Lung (tissue), 12 donors: ENCODE measurements around the gene GRPEL1. TPM values are rescaled to one million over a fixed set of nuclear protein-coding genes. Genes with fewer than 3 reads are reported as not detected.

Source experiments
- ATAC-seq: fragments of 200-7000 bp; cut with Tn5 transposase; one replicate; pipeline ENCODE4 v1.9.1; 2020; ENCODE audit warnings: moderate number of reproducible peaks; ENCODE audit not compliant: insufficient read depth, low FRiP score
- DNase-seq, 3 donors: peaks; one replicate each; pipeline ENCODE4 v3.0.0-alpha.2; 2013 to 2017
- H3K27ac ChIP-seq, 2 donors: one replicate each; pipeline ENCODE4 v1.5.1; 2013; ENCODE audit warnings: mild to moderate bottlenecking in 2 of 2, moderate library complexity in 2 of 2, control low read depth in 1 of 2, inconsistent platforms in 1 of 2, low read depth in 1 of 2, low read length in 1 of 2
- H3K27me3 ChIP-seq, 3 donors: one replicate each; pipeline ENCODE4 v1.5.1; 2013; ENCODE audit warnings: low read length in 2 of 3; ENCODE audit not compliant: control insufficient read depth in 3 of 3, insufficient read depth in 3 of 3
- H3K36me3 ChIP-seq, 4 donors: one replicate each; pipeline ENCODE4 v1.5.1; 2013; ENCODE audit warnings: low read length in 4 of 4, mild to moderate bottlenecking in 1 of 4, moderate library complexity in 1 of 4; ENCODE audit not compliant: control insufficient read depth in 4 of 4, insufficient read depth in 4 of 4
- H3K4me1 ChIP-seq, 5 donors: one replicate each; pipeline ENCODE4 v1.5.1; 2013; ENCODE audit warnings: low read length in 5 of 5, mild to moderate bottlenecking in 2 of 5, moderate library complexity in 1 of 5; ENCODE audit not compliant: control insufficient read depth in 5 of 5, insufficient read depth in 5 of 5
- H3K4me3 ChIP-seq: one replicate; pipeline ENCODE4 v1.5.1; 2013; ENCODE audit warnings: mild to moderate bottlenecking, control low read depth, moderate library complexity
- H3K9ac ChIP-seq, 2 donors: one replicate each; pipeline ENCODE4 v1.5.1; 2013; ENCODE audit warnings: low read length in 2 of 2, control low read depth in 1 of 2; ENCODE audit not compliant: insufficient read depth in 1 of 2
- H3K9me3 ChIP-seq, 4 donors: one replicate each; pipeline ENCODE4 v1.5.1; 2013; ENCODE audit warnings: low read length in 3 of 4, mild to moderate bottlenecking in 1 of 4, moderate library complexity in 1 of 4; ENCODE audit not compliant: control insufficient read depth in 4 of 4, insufficient read depth in 3 of 4
- CTCF ChIP-seq: IDR thresholded peaks from 2 replicates; pipeline ENCODE4 v1.5.1; 2012; ENCODE audit warnings: mild to moderate bottlenecking; ENCODE audit errors: control extremely low read depth, extremely low read depth
- WGBS, 2 donors: extraction: QIAGEN DNeasy Blood & Tissue Kit; methylation state at CpG; one replicate each; pipeline ENCODE4 v1.1.7; 2013; 5-methylcytosine and 5-hydroxymethylcytosine counted together
- polyA plus RNA-seq, 2 donors: library from polyadenylated mRNA; stranded (reverse); fragments of 200-250 nt; gene quantifications; one replicate each; pipeline ENCODE4 v1.2.1, GENCODE V29; 2013
- total RNA-seq, 2 donors: library from RNA; depleted of rRNA in 1 of 2; stranded (reverse); fragments of >200 nt in 1 of 2; gene quantifications; one replicate each; pipeline ENCODE4 v1.2.1, GENCODE V29; 2014 to 2021
- donor health status: control.
- donor health status: control.
- donor health status: Bipolar disorder and iron deficiency.
- donor health status: healthy.
- donor health status: DM: yes; HTN: yes; CAD: no.

GRPEL1 gene
- total and polyA plus RNA-seq, 4 donors = 13.9 to 39.1 (median 29.3) TPM

GRCh38 chr4:7112656-7113055, 44.8 kb upstream of the GRPEL1 start:
- TF ChIP-seq CTCF = no peak
- no peak overlapping the region for H3K27ac ChIP-seq
- H3K9me3 ChIP-seq = peaks cover 0 to 3% (median 0%) of the 10 kb centered on the region in 4 donors
- DNase-seq = no peak
- no peaks in the 10 kb centered on the region for H3K4me1 ChIP-seq
- no peak for ATAC-seq
- H3K4me3 ChIP-seq = no peak overlapping the region
- H3K27me3 ChIP-seq = no peaks in the 10 kb centered on the region
- H3K9ac ChIP-seq = no peak overlapping the region
- WGBS, 2 donors = 89 to 92% methylated on average over 9 of the region's 9 CpGs
- no peaks in the 10 kb centered on the region for H3K36me3 ChIP-seq

GRCh38 chr4:7111441-7111840, 43.6 kb upstream of the GRPEL1 start:
- DNase-seq (no peak), ATAC-seq (no peak)
- WGBS, 2 donors = 93 to 94% methylated on average over 8 of the region's 8 CpGs

GRCh38 chr4:7110546-7110945, 42.7 kb upstream of the GRPEL1 start:
- ATAC-seq = no peak

More at GRCh38 chr4:7111441-7111840, 43.6 kb upstream of the GRPEL1 start:
- Histone ChIP-seq H3K27ac (no peak overlapping the region), H3K27me3 (no peaks in the 10 kb centered on the region), H3K4me3 (no peak overlapping the region), H3K36me3 (no peaks in the 10 kb centered on the region), H3K4me1 (no peaks in the 10 kb centered on the region), H3K9ac (no peak overlapping the region), H3K9me3 (peaks cover 0 to 3% (median 0%) of the 10 kb centered on the region in 4 donors)
- TF ChIP-seq CTCF = no peak

More at GRCh38 chr4:7110546-7110945, 42.7 kb upstream of the GRPEL1 start:
- no peak overlapping the region for H3K9ac ChIP-seq
- H3K27me3 ChIP-seq = no peaks in the 10 kb centered on the region
- H3K4me3 ChIP-seq = no peak overlapping the region
- no peaks in the 10 kb centered on the region for H3K36me3 ChIP-seq
- TF ChIP-seq CTCF = no peak
- 91 to 95% methylated on average over 4 of the region's 4 CpGs for whole genome bisulfite sequencing, 2 donors
- H3K4me1 ChIP-seq = no peaks in the 10 kb centered on the region
- peaks cover 0 to 3% (median 0%) of the 10 kb centered on the region in 4 donors for H3K9me3 ChIP-seq
- no peak overlapping the region for H3K27ac ChIP-seq
- no peak for DNase-seq
